ENCODE measurements around the gene SHC1.
A peak's percentile ranks its signal among the peaks of the same experiment; 100 is the strongest.

SHC1 gene

GRCh38 chr1:154962156-154962749 is 8.3 kb downstream of the SHC1 start (continued):
- TF ChIP-seq, protein P1, sequence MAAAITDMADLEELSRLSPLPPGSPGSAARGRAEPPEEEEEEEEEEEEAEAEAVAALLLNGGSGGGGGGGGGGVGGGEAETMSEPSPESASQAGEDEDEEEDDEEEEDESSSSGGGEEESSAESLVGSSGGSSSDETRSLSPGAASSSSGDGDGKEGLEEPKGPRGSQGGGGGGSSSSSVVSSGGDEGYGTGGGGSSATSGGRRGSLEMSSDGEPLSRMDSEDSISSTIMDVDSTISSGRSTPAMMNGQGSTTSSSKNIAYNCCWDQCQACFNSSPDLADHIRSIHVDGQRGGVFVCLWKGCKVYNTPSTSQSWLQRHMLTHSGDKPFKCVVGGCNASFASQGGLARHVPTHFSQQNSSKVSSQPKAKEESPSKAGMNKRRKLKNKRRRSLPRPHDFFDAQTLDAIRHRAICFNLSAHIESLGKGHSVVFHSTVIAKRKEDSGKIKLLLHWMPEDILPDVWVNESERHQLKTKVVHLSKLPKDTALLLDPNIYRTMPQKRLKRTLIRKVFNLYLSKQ (tag by site-specific recombination; IDR thresholded peaks at IDR 0.05; ENCODE audit: borderline replicate concordance), result no peak
- TF ChIP-seq GLI4 (tag by site-specific recombination; IDR thresholded peaks at IDR 0.05) (no peak), BCL11A (tag by site-specific recombination; IDR thresholded peaks at IDR 0.05; ENCODE audit: low read depth) (peak; percentile 15; the same call in 1 of the 2 replicates), GLIS1 (tag by site-specific recombination; IDR thresholded peaks at IDR 0.05) (peak; percentile 11; the same call in 1 of the 2 replicates), ZNF19 (tag by site-specific recombination; IDR thresholded peaks at IDR 0.05; ENCODE audit: low read depth) (no peak), ZNF776 (tag by site-specific recombination; IDR thresholded peaks at IDR 0.05; ENCODE audit: borderline replicate concordance) (no peak), ZNF626 (tag by site-specific recombination; IDR thresholded peaks at IDR 0.05) (no peak), GLIS2 (tag by site-specific recombination; IDR thresholded peaks at IDR 0.05) (peak; percentile 45), ZFHX2 (tag by site-specific recombination; conservative IDR thresholded peaks at IDR 0.05) (no peak), ZNF701 (tag by site-specific recombination; IDR thresholded peaks at IDR 0.05) (no peak), SP3 (tag by site-specific recombination; IDR thresholded peaks at IDR 0.05) (no peak), ZNF561 (tag by site-specific recombination; IDR thresholded peaks at IDR 0.05; ENCODE audit: borderline replicate concordance) (no peak), OVOL3 (tag by site-specific recombination; IDR thresholded peaks at IDR 0.05) (peak; percentile 9; the same call in 1 of the 2 replicates), ZNF837 (tag by site-specific recombination; IDR thresholded peaks at IDR 0.05) (no peak), PRDM4 (tag by site-specific recombination; IDR thresholded peaks at IDR 0.05) (no peak), EGR2 (tag by site-specific recombination; IDR thresholded peaks at IDR 0.05; ENCODE audit: low read depth) (no peak), ZBTB20 (tag by site-specific recombination; IDR thresholded peaks at IDR 0.05) (no peak), ZNF629 (tag by site-specific recombination; IDR thresholded peaks at IDR 0.05) (no peak), ZNF596 (tag by site-specific recombination; IDR thresholded peaks at IDR 0.05) (no peak), ZNF280C (tag by site-specific recombination; IDR thresholded peaks at IDR 0.05) (no peak), YY1 (tag by site-specific recombination; IDR thresholded peaks at IDR 0.05) (no peak), ZNF544 (tag by site-specific recombination; IDR thresholded peaks at IDR 0.05) (no peak)
- TF ChIP-seq, protein P2, sequence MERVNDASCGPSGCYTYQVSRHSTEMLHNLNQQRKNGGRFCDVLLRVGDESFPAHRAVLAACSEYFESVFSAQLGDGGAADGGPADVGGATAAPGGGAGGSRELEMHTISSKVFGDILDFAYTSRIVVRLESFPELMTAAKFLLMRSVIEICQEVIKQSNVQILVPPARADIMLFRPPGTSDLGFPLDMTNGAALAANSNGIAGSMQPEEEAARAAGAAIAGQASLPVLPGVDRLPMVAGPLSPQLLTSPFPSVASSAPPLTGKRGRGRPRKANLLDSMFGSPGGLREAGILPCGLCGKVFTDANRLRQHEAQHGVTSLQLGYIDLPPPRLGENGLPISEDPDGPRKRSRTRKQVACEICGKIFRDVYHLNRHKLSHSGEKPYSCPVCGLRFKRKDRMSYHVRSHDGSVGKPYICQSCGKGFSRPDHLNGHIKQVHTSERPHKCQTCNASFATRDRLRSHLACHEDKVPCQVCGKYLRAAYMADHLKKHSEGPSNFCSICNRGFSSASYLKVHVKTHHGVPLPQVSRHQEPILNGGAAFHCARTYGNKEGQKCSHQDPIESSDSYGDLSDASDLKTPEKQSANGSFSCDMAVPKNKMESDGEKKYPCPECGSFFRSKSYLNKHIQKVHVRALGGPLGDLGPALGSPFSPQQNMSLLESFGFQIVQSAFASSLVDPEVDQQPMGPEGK (tag by site-specific recombination; IDR thresholded peaks at IDR 0.05), result peak; percentile 65
- TF ChIP-seq, protein P3, sequence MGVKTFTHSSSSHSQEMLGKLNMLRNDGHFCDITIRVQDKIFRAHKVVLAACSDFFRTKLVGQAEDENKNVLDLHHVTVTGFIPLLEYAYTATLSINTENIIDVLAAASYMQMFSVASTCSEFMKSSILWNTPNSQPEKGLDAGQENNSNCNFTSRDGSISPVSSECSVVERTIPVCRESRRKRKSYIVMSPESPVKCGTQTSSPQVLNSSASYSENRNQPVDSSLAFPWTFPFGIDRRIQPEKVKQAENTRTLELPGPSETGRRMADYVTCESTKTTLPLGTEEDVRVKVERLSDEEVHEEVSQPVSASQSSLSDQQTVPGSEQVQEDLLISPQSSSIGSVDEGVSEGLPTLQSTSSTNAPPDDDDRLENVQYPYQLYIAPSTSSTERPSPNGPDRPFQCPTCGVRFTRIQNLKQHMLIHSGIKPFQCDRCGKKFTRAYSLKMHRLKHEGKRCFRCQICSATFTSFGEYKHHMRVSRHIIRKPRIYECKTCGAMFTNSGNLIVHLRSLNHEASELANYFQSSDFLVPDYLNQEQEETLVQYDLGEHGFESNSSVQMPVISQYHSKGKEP (tag by site-specific recombination; IDR thresholded peaks at IDR 0.05), result no peak
- TF ChIP-seq, protein P4, sequence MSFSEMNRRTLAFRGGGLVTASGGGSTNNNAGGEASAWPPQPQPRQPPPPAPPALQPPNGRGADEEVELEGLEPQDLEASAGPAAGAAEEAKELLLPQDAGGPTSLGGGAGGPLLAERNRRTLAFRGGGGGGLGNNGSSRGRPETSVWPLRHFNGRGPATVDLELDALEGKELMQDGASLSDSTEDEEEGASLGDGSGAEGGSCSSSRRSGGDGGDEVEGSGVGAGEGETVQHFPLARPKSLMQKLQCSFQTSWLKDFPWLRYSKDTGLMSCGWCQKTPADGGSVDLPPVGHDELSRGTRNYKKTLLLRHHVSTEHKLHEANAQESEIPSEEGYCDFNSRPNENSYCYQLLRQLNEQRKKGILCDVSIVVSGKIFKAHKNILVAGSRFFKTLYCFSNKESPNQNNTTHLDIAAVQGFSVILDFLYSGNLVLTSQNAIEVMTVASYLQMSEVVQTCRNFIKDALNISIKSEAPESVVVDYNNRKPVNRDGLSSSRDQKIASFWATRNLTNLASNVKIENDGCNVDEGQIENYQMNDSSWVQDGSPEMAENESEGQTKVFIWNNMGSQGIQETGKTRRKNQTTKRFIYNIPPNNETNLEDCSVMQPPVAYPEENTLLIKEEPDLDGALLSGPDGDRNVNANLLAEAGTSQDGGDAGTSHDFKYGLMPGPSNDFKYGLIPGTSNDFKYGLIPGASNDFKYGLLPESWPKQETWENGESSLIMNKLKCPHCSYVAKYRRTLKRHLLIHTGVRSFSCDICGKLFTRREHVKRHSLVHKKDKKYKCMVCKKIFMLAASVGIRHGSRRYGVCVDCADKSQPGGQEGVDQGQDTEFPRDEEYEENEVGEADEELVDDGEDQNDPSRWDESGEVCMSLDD (tag by site-specific recombination; IDR thresholded peaks at IDR 0.05), result peak; percentile 47; the same call in 1 of the 2 replicates
- TF ChIP-seq, protein P5, sequence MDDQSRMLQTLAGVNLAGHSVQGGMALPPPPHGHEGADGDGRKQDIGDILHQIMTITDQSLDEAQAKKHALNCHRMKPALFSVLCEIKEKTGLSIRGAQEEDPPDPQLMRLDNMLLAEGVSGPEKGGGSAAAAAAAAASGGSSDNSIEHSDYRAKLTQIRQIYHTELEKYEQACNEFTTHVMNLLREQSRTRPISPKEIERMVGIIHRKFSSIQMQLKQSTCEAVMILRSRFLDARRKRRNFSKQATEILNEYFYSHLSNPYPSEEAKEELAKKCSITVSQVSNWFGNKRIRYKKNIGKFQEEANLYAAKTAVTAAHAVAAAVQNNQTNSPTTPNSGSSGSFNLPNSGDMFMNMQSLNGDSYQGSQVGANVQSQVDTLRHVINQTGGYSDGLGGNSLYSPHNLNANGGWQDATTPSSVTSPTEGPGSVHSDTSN (CRISPR knock-in tag; IDR thresholded peaks at IDR 0.05), result no peak

Measured in HEK293 (cell line).